NCI-H146 (cell line): Measurements from ENCODE around the gene FAR2.
"Not testable (repeated sequence)": the region's sequence is repeated elsewhere in the genome, so short reads cannot be mapped to it uniquely, and the experiment has no call there.

Experiments used
- DNase-seq: peaks from one replicate; lab custom pipeline; 2025; lab: John Stamatoyannopoulos, UW

FAR2 gene

GRCh38 chr12:29281371-29282005 is 132.4 kb downstream of the FAR2 start:
- DNase-seq, result no peak

- DNase-seq, result no peak
Observed at GRCh38 chr12:29282031-29282816, 133.1 kb downstream of the FAR2 start.

GRCh38 chr12:29283969-29284700 is 135.1 kb downstream of the FAR2 start:
- DNase-seq, result no peak

GRCh38 chr12:29286081-29286790 is 137.2 kb downstream of the FAR2 start:
- DNase-seq, result no peak

- no peak for DNase-seq
Observed at GRCh38 chr12:29287622-29288021, 138.5 kb downstream of the FAR2 start.

GRCh38 chr12:29288031-29288430 is 139.0 kb downstream of the FAR2 start:
- DNase-seq, result no peak

GRCh38 chr12:29290475-29290874 is 141.4 kb downstream of the FAR2 start:
- DNase-seq, result not testable (repeated sequence)

- no peak for DNase-seq
Observed at GRCh38 chr12:29291226-29291625, 142.1 kb downstream of the FAR2 start.

- DNase-seq, result no peak
Observed at GRCh38 chr12:29299633-29300032, 150.6 kb downstream of the FAR2 start.

- no peak for DNase-seq
Observed at GRCh38 chr12:29301114-29301513, 152.0 kb downstream of the FAR2 start.

GRCh38 chr12:29304388-29304787 is 155.3 kb downstream of the FAR2 start:
- no peak for DNase-seq

GRCh38 chr12:29306266-29306665 is 157.2 kb downstream of the FAR2 start:
- DNase-seq, result no peak

GRCh38 chr12:29306682-29307081 is 157.6 kb downstream of the FAR2 start:
- DNase-seq, result no peak

- DNase-seq, result no peak
Observed at GRCh38 chr12:29309320-29309902, 160.3 kb downstream of the FAR2 start.

GRCh38 chr12:29310899-29311298 is 161.8 kb downstream of the FAR2 start:
- DNase-seq, result no peak

- no peak for DNase-seq
Observed at GRCh38 chr12:29314416-29314815, 165.3 kb downstream of the FAR2 start.

GRCh38 chr12:29316752-29317151 is 167.7 kb downstream of the FAR2 start:
- DNase-seq, result no peak

- DNase-seq, result peak; percentile 80
Observed at GRCh38 chr12:29317556-29318363, 168.7 kb downstream of the FAR2 start.

GRCh38 chr12:29320295-29321085 is 171.4 kb downstream of the FAR2 start:
- no peak for DNase-seq

GRCh38 chr12:29322157-29322556 is 173.1 kb downstream of the FAR2 start:
- DNase-seq, result no peak
